H9 (cell line): Measurements from ENCODE around the gene CRAMP1. TPM values are rescaled to one million over a fixed set of nuclear protein-coding genes. Genes with fewer than 3 reads are reported as not detected.

Experiments
- DNase-seq: peaks from one replicate; pipeline ENCODE4 v3.0.0-alpha.2; 2017
- H2AFZ ChIP-seq: one replicate; pipeline ENCODE4 v1.6.1; 2013; ENCODE audit warnings: mild to moderate bottlenecking, low read length, control low read depth, moderate library complexity
- H2AK5ac ChIP-seq: 2 replicates; pipeline ENCODE4 v1.6.1; 2013; ENCODE audit warnings: low read length, control low read depth, mixed read lengths; ENCODE audit not compliant: insufficient read length
- H2BK120ac ChIP-seq: one replicate; pipeline ENCODE4 v1.6.1; 2013; ENCODE audit warnings: low read depth, mild to moderate bottlenecking, low read length, control low read depth, inconsistent platforms; ENCODE audit not compliant: poor library complexity, severe bottlenecking
- H2BK12ac ChIP-seq: 2 replicates; pipeline ENCODE4 v1.6.1; 2013; ENCODE audit warnings: low read length, control low read depth, mixed read lengths, low read depth; ENCODE audit not compliant: insufficient read length
- H2BK15ac ChIP-seq: 2 replicates; pipeline ENCODE4 v1.6.1; 2013; ENCODE audit warnings: low read depth, low read length, control low read depth
- H2BK20ac ChIP-seq: one replicate; pipeline ENCODE4 v1.6.1; 2013; ENCODE audit warnings: low read depth, mild to moderate bottlenecking, low read length, control low read depth, inconsistent platforms; ENCODE audit not compliant: poor library complexity, severe bottlenecking
- H2BK5ac ChIP-seq: 2 replicates; pipeline ENCODE4 v1.6.1; 2013; ENCODE audit warnings: low read length, control low read depth, mixed read lengths; ENCODE audit not compliant: insufficient read length
- H3K14ac ChIP-seq: 2 replicates; pipeline ENCODE4 v1.6.1; 2013; ENCODE audit warnings: low read length, control low read depth; ENCODE audit not compliant: insufficient read depth
- H3K18ac ChIP-seq: 2 replicates; pipeline ENCODE4 v1.6.1; 2013; ENCODE audit warnings: low read depth, mild to moderate bottlenecking, mixed read lengths, low read length, control low read depth; ENCODE audit not compliant: insufficient read length
- H3K23ac ChIP-seq: 2 replicates; pipeline ENCODE4 v1.6.1; 2013; ENCODE audit warnings: low read length, control low read depth, mixed read lengths, low read depth; ENCODE audit not compliant: insufficient read length
- H3K23me2 ChIP-seq: 2 replicates; pipeline ENCODE4 v1.6.1; 2013; ENCODE audit warnings: low read depth, mild to moderate bottlenecking, mixed read lengths, low read length, control low read depth; ENCODE audit not compliant: insufficient read length, poor library complexity, severe bottlenecking
- H3K27ac ChIP-seq: 2 replicates; pipeline ENCODE4 v1.5.1; 2013; ENCODE audit warnings: low read length, control low read depth, mixed read lengths, low read depth; ENCODE audit not compliant: insufficient read length
- H3K27me3 ChIP-seq: 2 replicates; pipeline ENCODE4 v1.6.1; 2013; ENCODE audit warnings: low read length, control low read depth, inconsistent platforms; ENCODE audit not compliant: insufficient read depth
- H3K4ac ChIP-seq: 2 replicates; pipeline ENCODE4 v1.6.1; 2013; ENCODE audit warnings: low read depth, mild to moderate bottlenecking, control low read depth, inconsistent platforms, low read length, moderate library complexity
- H3K4me1 ChIP-seq: 2 replicates; pipeline ENCODE4 v1.6.1; 2013; ENCODE audit warnings: low read length, control low read depth, inconsistent platforms; ENCODE audit not compliant: insufficient read depth
- H3K4me2 ChIP-seq: 2 replicates; pipeline ENCODE4 v1.6.1; 2013; ENCODE audit warnings: low read length, control low read depth, mixed read lengths; ENCODE audit not compliant: insufficient read length, insufficient read depth
- H3K56ac ChIP-seq: 2 replicates; pipeline ENCODE4 v1.6.1; 2013; ENCODE audit warnings: low read depth, mild to moderate bottlenecking, mixed read lengths, low read length, control low read depth; ENCODE audit not compliant: insufficient read length
- H3K79me1 ChIP-seq: 2 replicates; pipeline ENCODE4 v1.6.1; 2013; ENCODE audit warnings: low read depth, mild to moderate bottlenecking, moderate library complexity, low read length, control low read depth, inconsistent platforms; ENCODE audit not compliant: insufficient read depth, poor library complexity, severe bottlenecking
- H3K79me2 ChIP-seq: 2 replicates; pipeline ENCODE4 v1.6.1; 2013; ENCODE audit warnings: low read length, control low read depth, inconsistent platforms; ENCODE audit not compliant: insufficient read depth
- H3K9ac ChIP-seq: 2 replicates; pipeline ENCODE4 v1.6.1; 2013; ENCODE audit warnings: low read length, control low read depth, mixed read lengths; ENCODE audit not compliant: insufficient read length; ENCODE audit errors: extremely low read depth
- H3K9me3 ChIP-seq: one replicate; pipeline ENCODE4 v1.6.1; 2013; ENCODE audit warnings: low read depth, low read length, inconsistent platforms; ENCODE audit not compliant: control insufficient read depth
- H3T11ph ChIP-seq: one replicate; pipeline ENCODE4 v1.6.1; 2013; ENCODE audit warnings: mild to moderate bottlenecking, low read length, control low read depth, inconsistent platforms
- H4K20me1 ChIP-seq: one replicate; pipeline ENCODE4 v1.6.1; 2013; ENCODE audit not compliant: control insufficient read depth, insufficient read length, insufficient read depth
- H4K5ac ChIP-seq: 2 replicates; pipeline ENCODE4 v1.6.1; 2013; ENCODE audit warnings: low read depth, mild to moderate bottlenecking, mixed read lengths, low read length, control low read depth; ENCODE audit not compliant: insufficient read length
- H4K8ac ChIP-seq: replicated peaks from 2 replicates; pipeline ENCODE4 v1.6.1; 2013; ENCODE audit warnings: low read length, control low read depth, mixed read lengths, low read depth; ENCODE audit not compliant: insufficient read length
- H4K91ac ChIP-seq: 2 replicates; pipeline ENCODE4 v1.6.1; 2013; ENCODE audit warnings: low read depth, mild to moderate bottlenecking, moderate library complexity, mixed read lengths, low read length, control low read depth; ENCODE audit not compliant: insufficient read length
- H3K27ac Mint-ChIP-seq, 3 experiments: 2 replicates in 2 of 3; 3 replicates in 1 of 3; pipeline ENCODE4 v1.8.0; 2020 to 2021; ENCODE audit warnings: mixed read lengths in 3 of 3, mild to moderate bottlenecking in 1 of 3, moderate library complexity in 1 of 3
- H3K27me3 Mint-ChIP-seq: 2 replicates; pipeline ENCODE4 v1.8.0; 2021; ENCODE audit warnings: low read depth, mild to moderate bottlenecking, moderate library complexity, mixed read lengths
- H3K36me3 Mint-ChIP-seq, 3 experiments: 2 replicates in 2 of 3; 3 replicates in 1 of 3; pipeline ENCODE4 v1.8.0; 2020 to 2021; ENCODE audit warnings: low read depth in 3 of 3, mixed read lengths in 3 of 3; ENCODE audit not compliant: insufficient read depth in 1 of 3
- H3K4me1 Mint-ChIP-seq, 2 experiments: 2 replicates each; pipeline ENCODE4 v1.8.0; 2020; ENCODE audit warnings: mixed read lengths in 2 of 2
- H3K4me3 Mint-ChIP-seq, 2 experiments: 2 replicates in 1 of 2; 3 replicates in 1 of 2; pipeline ENCODE4 v1.8.0; 2020 to 2021; ENCODE audit warnings: mild to moderate bottlenecking in 2 of 2, mixed read lengths in 2 of 2, moderate library complexity in 1 of 2
- H3K9me3 Mint-ChIP-seq, 2 experiments: 2 replicates in 1 of 2; 3 replicates in 1 of 2; pipeline ENCODE4 v1.8.0; 2020; ENCODE audit warnings: mild to moderate bottlenecking in 2 of 2, mixed read lengths in 2 of 2, moderate library complexity in 1 of 2
- CTCF ChIP-seq: fragments of 200-600 bp; sonication (generic); conservative IDR thresholded peaks from 3 replicates; pipeline ENCODE4 v1.8.0; 2021; ENCODE audit warnings: antibody characterized with exemption, mild to moderate bottlenecking
- whole genome bisulfite sequencing: extraction: QIAGEN DNeasy Blood & Tissue Kit; methylation state at CpG from one replicate; pipeline ENCODE4 v1.1.7; 2013; ENCODE audit warnings: missing lambda C conversion rate, low lambda C conversion rate, mixed read lengths; ENCODE audit not compliant: insufficient read length; ENCODE audit errors: extremely low coverage; 5-methylcytosine and 5-hydroxymethylcytosine counted together
- total RNA-seq: library from RNA; stranded (reverse); gene quantifications from 2 replicates; pipeline ENCODE4 v1.2.1, GENCODE V29; 2021

CRAMP1 gene
- total RNA-seq, 1 experiment from 2014 or later, result 46.2 TPM

- H2AK5ac ChIP-seq, result no peak overlapping the region
- no peak overlapping the region for H4K91ac ChIP-seq
- no peak overlapping the region for H2BK12ac ChIP-seq
- no peak overlapping the region for H2AFZ ChIP-seq
- no peaks in the 10 kb centered on the region for H3K4me1 ChIP-seq
- no peak overlapping the region for H3K4me2 ChIP-seq
- H3T11ph ChIP-seq, result no peak overlapping the region
- H2BK5ac ChIP-seq, result no peak overlapping the region
- no peak overlapping the region for H3K56ac ChIP-seq
- TF ChIP-seq CTCF, result no peak
- Mint-ChIP-seq H3K27ac (peak overlapping the region in 2 of 3 experiments; percentile 49 to 68; a peak in 3 of 7 replicates), H3K9me3 (no peaks in the 10 kb centered on the region), H3K36me3 (peaks cover 22 to 73% (median 41%) of the 10 kb centered on the region in 3 experiments; a peak in 6 of 7 replicates), H3K4me1 (no peaks in the 10 kb centered on the region), H3K27me3 (no peaks in the 10 kb centered on the region), H3K4me3 (no peak overlapping the region)
- no peak for DNase-seq
- H4K5ac ChIP-seq, result no peak overlapping the region
- H3K79me2 ChIP-seq, result peaks cover 2% of the 10 kb centered on the region; the same call in 1 of the 2 replicates
- peaks cover 2% of the 10 kb centered on the region for H4K20me1 ChIP-seq
- WGBS, result no CpG with 5 or more reads among the region's 20 CpGs
- no peak overlapping the region for H2BK15ac ChIP-seq
- H2BK120ac ChIP-seq, result no peak overlapping the region
- no peaks in the 10 kb centered on the region for H3K27me3 ChIP-seq
- no peaks in the 10 kb centered on the region for H3K9me3 ChIP-seq
- no peak overlapping the region for H3K18ac ChIP-seq
- no peak overlapping the region for H2BK20ac ChIP-seq
- no peak overlapping the region for H3K14ac ChIP-seq
- H3K79me1 ChIP-seq, result peaks cover 7% of the 10 kb centered on the region
- H3K23me2 ChIP-seq, result no peaks in the 10 kb centered on the region
- no peak overlapping the region for H3K9ac ChIP-seq
- no peak overlapping the region for H3K27ac ChIP-seq
- no peak overlapping the region for H3K23ac ChIP-seq
- no peak overlapping the region for H3K4ac ChIP-seq
- H4K8ac ChIP-seq, result no peak overlapping the region
Measured at GRCh38 chr16:1630450-1631213, 18.5 kb downstream of the CRAMP1 start.
